Measurements from ENCODE around the gene HSP90B1.
A peak's percentile ranks its signal among the peaks of the same experiment; 100 is the strongest.

Gene HSP90B1

GRCh38 chr12:103930034-103930786 lies at the start of gene HSP90B1:
Gene HSP90B1, plus strand, starts transcription at chr12:103930410. Its CDS starts 106 bp downstream, at chr12:103930516.
- no peak for TF ChIP-seq CTCF (conservative IDR thresholded peaks at IDR 0.05; ENCODE audit: low read length)
- peak within 1 kb of the TSS; percentile 91 for H3K4me3 ChIP-seq (ENCODE audit: low read length)
- DNase-seq (ENCODE audit: low read depth), result peak; percentile 100

- DNase-seq (ENCODE audit: low read depth), result no peak
- no peak for TF ChIP-seq CTCF (conservative IDR thresholded peaks at IDR 0.05; ENCODE audit: low read length)
These were observed 48.9 kb upstream of the HSP90B1 start for GRCh38 chr12:103881261-103881660.

GRCh38 chr12:103882861-103883596 lies 47.2 kb upstream of the HSP90B1 start:
- DNase-seq (ENCODE audit: low read depth), result no peak
- TF ChIP-seq CTCF (conservative IDR thresholded peaks at IDR 0.05; ENCODE audit: low read length), result no peak
- H3K4me3 ChIP-seq (ENCODE audit: low read length), result no peak overlapping the region

More at GRCh38 chr12:103881261-103881660, 48.9 kb upstream of the HSP90B1 start:
- H3K4me3 ChIP-seq (ENCODE audit: low read length), result no peak overlapping the region

- no peak for DNase-seq (ENCODE audit: low read depth)
- no peak for TF ChIP-seq CTCF (conservative IDR thresholded peaks at IDR 0.05; ENCODE audit: low read length)
- no peak overlapping the region for H3K4me3 ChIP-seq (ENCODE audit: low read length)
These were observed 46.3 kb upstream of the HSP90B1 start for GRCh38 chr12:103883908-103884307.

- peak; percentile 74 for TF ChIP-seq CTCF (conservative IDR thresholded peaks at IDR 0.05; ENCODE audit: low read length)
- peak; percentile 76 for DNase-seq (ENCODE audit: low read depth)
- no peak overlapping the region for H3K4me3 ChIP-seq (ENCODE audit: low read length)
These were observed 45.9 kb upstream of the HSP90B1 start for GRCh38 chr12:103884316-103884715.

GRCh38 chr12:103886195-103886797 lies 43.9 kb upstream of the HSP90B1 start:
- H3K4me3 ChIP-seq (ENCODE audit: low read length), result no peak overlapping the region
- DNase-seq (ENCODE audit: low read depth), result no peak
- no peak for TF ChIP-seq CTCF (conservative IDR thresholded peaks at IDR 0.05; ENCODE audit: low read length)

All from AG10803 (cell line).